Erythroblast (primary cell): ENCODE results near the gene PTGDR.

Experiments used
- DNase-seq, 2 experiments: peaks; one replicate each; lab custom pipeline; 2025; lab: John Stamatoyannopoulos, UW
- GATA1 ChIP-seq: IDR thresholded peaks from 2 replicates; pipeline ENCODE4 v1.6.1; 2011; ENCODE audit warnings: low read depth, mild to moderate bottlenecking, control low read depth, low read length, moderate library complexity
- POLR2A ChIP-seq: IDR thresholded peaks from 2 replicates; pipeline ENCODE4 v1.6.1; 2011; ENCODE audit warnings: mild to moderate bottlenecking, low read length

Gene PTGDR

DNA sequence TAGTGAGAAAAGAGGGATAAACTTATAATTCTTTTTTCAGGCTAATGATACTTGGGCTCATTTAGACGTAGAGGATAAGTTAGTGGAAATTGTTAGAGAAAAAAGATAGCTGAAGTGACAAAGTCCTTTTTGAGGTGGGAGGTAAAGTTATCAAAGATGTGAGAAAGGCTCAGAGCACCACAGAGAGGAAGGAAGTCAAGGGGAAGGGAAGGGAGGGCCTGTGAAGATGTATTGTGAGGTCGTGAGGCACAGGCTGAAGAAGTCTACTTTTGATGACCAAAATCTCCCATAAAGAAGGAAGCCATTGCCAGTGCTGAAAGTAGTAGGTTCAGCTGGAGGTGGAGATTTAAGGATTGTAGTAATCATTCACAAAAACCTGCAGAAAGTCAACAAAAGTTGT is 19.4 kb upstream of the PTGDR start:
- no peak for DNase-seq
- TF ChIP-seq GATA1 (no peak), POLR2A (no peak)

DNA sequence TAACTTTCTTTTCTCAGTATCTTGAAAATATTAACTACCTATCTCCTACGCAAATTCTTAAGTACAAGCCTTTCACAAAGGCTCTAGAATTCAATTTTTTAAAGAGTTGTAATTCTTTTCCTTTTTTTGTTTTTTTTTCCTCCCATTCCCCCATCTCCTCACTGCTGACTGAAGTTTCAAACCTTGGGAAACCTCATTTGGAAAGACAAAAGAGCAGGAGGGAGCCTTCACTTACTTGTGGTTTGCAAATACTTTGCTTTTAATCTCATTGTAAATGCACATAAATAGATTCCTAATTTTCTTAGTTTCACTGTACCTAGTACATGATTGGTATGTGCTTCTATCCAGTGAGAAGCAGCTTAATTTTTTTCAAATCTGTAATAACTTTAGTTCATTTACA is 15.8 kb upstream of the PTGDR start:
- no peak for DNase-seq
- no peak for TF ChIP-seq POLR2A
- TF ChIP-seq GATA1: no peak

DNA sequence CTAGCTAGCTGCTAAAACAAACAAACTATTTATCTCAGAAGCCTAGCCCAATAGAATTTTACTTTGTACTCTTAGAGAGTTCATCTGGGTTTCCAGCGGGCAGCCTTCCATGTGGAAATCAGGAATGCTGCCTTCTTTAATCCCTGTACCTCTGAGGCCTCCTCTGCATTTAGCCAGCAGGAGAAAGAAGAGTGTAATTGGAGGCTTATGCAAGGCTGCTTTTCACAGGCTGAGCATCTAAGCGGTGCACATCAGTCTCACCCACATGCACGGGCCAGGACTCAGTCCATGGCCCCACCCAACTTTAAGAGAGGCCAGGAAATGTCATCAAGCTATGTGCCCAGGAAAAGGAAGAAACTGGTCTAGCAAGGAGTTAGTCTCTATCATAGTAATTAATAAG is 14.0 kb upstream of the PTGDR start:
- TF ChIP-seq GATA1 (no peak), POLR2A (no peak)
- DNase-seq: no peak

DNA sequence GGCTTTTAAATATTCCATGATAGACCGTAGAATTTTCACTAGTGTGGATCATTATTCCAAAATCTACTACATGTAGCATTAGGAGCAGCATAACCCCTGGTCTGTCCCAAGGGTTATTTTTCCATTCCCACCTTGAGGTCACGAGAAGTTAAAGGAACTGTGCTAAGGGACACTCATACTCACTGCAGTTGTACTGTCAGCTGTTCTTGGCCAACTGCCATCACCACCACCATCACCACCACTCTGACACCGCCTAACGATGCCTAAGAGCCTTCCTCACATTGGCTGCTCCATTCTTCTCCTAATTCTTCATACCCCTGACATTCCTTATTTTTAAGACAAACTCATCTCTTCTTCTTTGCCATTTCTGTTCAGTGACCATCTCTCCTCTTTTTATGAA is 13.4 kb upstream of the PTGDR start:
- no peak for TF ChIP-seq GATA1
- no peak for TF ChIP-seq POLR2A
- DNase-seq: no peak

DNA sequence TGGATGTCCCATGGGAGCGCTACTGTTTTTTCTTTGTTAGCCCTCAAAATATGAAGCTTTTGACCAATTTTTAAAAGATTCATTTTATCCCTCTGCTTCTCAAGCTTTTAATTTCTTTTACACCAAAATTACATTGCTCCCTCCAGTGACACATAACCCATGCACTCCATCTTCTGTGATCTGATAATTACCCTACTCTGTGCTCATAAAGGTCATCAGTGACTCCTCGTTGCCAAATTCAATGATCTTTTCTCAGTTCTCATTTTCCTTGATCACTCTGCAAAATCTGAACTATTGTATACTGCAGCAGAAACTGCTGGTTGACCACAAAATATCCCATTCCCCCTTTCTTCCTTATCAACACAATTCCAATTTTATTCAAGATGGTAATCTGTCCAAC is 8.7 kb upstream of the PTGDR start:
- DNase-seq: no peak
- TF ChIP-seq POLR2A (no peak), GATA1 (no peak)

DNA sequence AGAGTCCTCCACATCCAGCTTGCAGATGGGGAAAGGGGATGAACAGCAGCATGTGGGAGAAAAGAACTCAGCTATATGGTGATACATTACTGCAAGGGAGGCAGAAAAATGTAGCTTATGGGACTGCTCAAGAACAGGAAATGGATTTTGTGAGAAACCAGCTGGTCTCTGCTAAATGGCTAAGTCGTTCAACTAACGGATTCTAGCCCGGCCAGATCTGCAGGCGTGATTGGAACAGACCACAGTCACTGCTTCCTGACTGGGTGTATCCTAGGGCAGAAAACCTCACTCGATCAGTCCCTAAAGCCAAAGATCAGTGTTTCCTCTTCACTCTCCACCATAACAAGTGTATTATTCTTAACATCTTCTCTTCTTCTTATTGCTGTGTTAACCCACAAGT is 8.1 kb upstream of the PTGDR start:
- TF ChIP-seq GATA1 (no peak), POLR2A (no peak)
- no peak for DNase-seq

DNA sequence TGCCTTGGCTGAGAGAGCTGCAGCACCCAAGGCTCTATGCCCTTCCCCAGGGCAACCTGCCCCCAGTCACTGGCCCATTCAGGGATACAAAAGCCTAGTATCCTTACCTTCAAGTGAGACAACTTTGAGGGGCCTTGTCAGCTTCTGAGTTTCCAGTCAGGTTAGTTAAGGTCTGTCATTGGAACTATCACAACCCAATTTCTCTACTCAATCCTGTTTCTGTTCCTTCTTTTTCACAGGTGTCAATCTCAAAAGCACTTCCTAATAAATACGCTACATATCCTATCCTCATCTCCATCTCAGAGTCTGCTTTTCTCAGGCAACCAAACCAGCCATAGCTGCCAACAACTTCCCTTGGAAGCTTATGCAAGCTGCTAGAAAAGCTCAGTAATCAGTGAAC is 4.9 kb upstream of the PTGDR start:
- no peak for TF ChIP-seq POLR2A

DNA sequence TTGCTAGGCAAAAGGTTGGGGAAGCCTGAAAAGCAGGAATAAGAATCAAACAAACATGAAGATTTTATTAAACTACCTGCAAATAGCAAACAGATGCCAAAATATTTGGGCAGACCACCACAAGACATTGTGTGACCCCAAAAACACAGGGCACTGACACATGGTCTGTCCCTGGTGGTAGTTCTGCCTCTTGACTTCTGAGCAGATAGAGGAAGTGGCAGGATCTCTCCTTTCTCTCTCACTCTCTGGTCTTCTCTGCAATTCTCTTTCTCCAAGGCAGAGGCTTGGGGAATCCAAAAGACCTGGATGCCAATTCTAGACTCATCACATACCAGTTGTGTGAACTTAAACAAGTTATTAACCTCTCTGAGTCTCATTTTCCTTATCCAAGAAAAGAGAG is 4.3 kb upstream of the PTGDR start:
- DNase-seq: no peak
- TF ChIP-seq POLR2A: no peak
- TF ChIP-seq GATA1: no peak

More for the DNA sequence above, 4.9 kb upstream of the PTGDR start:
- DNase-seq: no peak

DNA sequence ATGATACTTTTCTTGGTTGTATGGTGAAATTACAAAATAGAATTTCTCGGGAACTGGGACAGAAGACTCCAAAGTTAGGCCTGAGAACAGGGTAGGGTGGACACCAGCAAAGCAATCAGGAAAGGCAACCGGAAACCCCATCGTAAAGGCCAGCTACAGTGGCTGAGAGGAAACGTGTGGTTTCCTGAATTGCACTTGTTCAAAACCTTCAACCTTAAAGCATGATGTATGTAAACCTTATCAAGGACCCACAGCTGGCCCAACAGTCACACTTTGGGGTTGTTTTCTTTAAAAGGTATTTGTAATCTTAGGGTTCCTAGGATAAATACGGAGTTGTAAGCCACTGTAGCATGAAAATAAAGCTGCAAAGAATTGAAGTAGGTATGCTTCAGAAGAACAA is 2.2 kb upstream of the PTGDR start:
- TF ChIP-seq POLR2A (no peak), GATA1 (no peak)
- no peak for DNase-seq

DNA sequence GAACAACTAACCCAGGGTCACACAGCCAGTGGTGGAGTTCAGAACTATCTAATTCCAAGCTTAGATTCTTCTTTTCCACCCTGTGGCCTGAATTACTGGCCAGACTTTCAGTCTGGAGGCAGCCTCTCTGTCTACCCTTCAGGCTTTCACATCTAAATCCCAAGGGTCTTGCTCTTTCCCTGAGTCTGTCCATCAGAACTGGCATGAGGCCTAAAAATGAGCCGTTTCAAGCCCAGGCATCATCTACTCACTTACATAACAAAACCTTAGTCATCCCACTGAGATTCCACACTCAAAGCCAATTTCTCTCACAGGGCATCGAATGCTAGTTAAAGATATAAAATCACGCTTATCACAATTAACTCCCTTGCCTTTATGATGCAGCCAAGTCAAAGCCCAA is 1.3 kb upstream of the PTGDR start:
- DNase-seq: no peak
- TF ChIP-seq GATA1: no peak
- TF ChIP-seq POLR2A: no peak

DNA sequence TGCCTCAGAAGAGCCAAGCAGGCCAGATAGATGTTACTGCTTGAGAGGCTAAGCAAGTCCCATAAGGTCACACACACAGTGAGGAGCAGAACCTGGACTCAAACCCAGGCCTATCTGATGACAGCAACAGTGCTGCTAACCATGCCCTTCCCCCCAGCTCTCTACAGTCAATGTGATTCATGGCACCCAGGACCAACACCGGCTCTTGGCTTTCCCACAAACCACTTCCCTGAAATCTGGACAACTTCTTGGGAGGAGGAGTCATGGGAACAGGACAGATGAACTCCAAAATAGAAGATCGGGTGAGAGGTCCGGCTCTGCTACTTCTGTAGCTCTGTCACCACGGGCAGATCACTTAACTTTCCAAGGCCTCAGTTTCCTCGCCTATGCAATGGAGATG is 716 bp upstream of the PTGDR start:
- no peak for TF ChIP-seq POLR2A
- TF ChIP-seq GATA1: no peak
- DNase-seq: no peak

DNA sequence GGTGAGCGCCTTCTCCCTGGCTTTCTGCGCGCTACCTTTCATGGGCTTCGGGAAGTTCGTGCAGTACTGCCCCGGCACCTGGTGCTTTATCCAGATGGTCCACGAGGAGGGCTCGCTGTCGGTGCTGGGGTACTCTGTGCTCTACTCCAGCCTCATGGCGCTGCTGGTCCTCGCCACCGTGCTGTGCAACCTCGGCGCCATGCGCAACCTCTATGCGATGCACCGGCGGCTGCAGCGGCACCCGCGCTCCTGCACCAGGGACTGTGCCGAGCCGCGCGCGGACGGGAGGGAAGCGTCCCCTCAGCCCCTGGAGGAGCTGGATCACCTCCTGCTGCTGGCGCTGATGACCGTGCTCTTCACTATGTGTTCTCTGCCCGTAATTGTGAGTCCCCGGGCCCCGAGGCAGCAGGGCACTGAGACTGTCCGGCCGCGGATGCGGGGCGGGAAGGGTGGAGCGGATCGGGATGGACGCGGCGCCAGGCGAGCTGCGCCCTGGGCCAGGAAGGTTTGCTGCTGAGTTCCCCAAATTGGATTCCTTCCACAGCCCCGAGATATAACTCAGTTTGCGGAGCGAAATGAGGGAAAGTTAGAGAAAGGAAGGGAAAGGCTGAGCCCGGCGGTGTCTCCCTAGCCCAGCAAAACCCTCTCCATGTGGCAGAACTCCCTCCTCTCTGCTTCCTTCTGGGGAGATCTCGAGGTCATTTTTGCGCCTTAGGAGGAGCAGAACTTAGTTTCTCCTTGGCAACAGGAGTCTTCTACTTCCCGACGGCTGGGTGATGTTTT is 972 bp downstream of the PTGDR start:
- TF ChIP-seq POLR2A: no peak
- no peak for TF ChIP-seq GATA1
- DNase-seq: no peak

DNA sequence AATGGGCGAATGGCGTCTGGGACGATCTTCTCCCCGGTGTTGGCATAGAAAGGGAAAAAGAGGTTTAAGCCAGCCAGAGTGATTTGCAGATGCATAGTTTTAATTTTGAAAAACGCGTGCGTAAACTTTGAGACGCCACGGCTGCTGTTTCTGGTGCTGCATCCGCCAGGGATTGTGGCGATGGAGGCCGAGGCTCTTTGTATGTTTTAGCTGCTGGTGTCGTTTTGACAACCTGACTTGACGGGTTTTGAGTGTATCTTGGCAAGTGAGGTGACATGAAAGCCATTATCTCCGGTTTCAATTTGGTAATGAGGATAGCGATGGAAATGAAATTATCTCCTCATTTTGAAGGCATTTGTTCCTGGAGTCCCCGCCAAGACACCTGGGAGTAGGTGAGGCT is 1.6 kb downstream of the PTGDR start:
- DNase-seq: no peak
- TF ChIP-seq GATA1: no peak
- no peak for TF ChIP-seq POLR2A

DNA sequence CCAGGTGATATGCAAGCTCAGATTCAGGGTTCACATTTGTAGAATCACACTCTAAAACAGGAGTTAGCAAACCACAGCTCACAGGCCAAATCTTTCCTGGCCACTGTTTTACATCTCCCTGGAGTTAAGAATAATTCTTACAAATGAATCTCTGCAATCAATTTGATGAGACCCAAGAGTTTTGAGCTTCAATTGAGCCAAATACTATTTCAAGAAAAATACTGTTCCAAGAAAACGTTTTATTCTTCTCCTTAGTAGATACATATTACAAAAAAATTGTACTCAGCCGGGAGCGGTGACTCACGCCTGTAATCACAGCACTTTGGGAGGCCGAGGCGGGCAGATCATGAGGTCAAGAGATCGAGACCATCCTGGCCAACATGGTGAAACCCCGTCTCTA is 2.5 kb downstream of the PTGDR start:
- DNase-seq: no peak
- TF ChIP-seq POLR2A: no peak
- no peak for TF ChIP-seq GATA1

DNA sequence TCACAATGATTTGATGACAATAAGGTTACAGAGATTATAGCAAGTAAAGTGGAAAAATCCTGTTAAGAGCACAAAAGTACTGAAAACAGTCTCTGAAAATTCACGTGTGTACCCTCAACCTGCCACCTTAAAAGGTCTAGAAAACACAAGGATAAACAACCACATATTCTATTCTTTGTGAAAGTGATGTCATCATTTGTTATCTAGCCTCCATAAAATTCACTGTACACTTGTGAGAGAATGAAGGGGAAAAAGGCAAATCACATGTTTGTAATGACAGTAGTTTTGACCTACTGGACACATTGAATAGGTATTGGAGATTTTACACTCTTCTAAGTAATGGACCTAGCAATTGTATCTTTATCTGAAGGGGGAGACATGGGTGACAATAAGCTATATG is 4.0 kb downstream of the PTGDR start:
- DNase-seq: no peak
- TF ChIP-seq POLR2A (no peak), GATA1 (no peak)
